ENCODE data around the gene EFEMP2. TPM values are rescaled to one million over a fixed set of nuclear protein-coding genes. Genes with fewer than 3 reads are reported as not detected.
A peak's percentile ranks its signal among the peaks of the same experiment; 100 is the strongest.

EFEMP2 gene
- total RNA-seq, 1 donor from 2014 or later = 9.2 TPM

GRCh38 chr11:65898656-65899355, 26.2 kb upstream of the EFEMP2 start:
- Histone ChIP-seq H3K4me3 (peak overlapping the region; percentile 47), H3K4me1 (peaks cover 5% of the 10 kb centered on the region), H3K27me3 (peaks cover 78% of the 10 kb centered on the region), H2AFZ (replicated peaks) (peak overlapping the region; percentile 30), H3K27ac (no peak overlapping the region), H3F3A (ENCODE audit: low read depth) (peaks cover 13% of the 10 kb centered on the region), H3K79me2 (ENCODE audit: low read depth) (no peaks in the 10 kb centered on the region), H3K9me3 (ENCODE audit: low read depth) (no peaks in the 10 kb centered on the region), H3K4me2 (peak overlapping the region; percentile 61), H3K9ac (no peak overlapping the region), H4K20me1 (ENCODE audit: low read depth) (no peaks in the 10 kb centered on the region), H3K36me3 (no peaks in the 10 kb centered on the region)
- H3K27me3 Mint-ChIP-seq (ENCODE audit: insufficient read depth, low read depth) = peaks cover 38% of the 10 kb centered on the region
- H3K9me3 Mint-ChIP-seq = no peaks in the 10 kb centered on the region
- H3K4me3 Mint-ChIP-seq = peak overlapping the region; percentile 81
- H3K36me3 Mint-ChIP-seq = no peaks in the 10 kb centered on the region
- peaks cover 20% of the 10 kb centered on the region for H3K4me1 Mint-ChIP-seq
- no peak for DNase-seq (ENCODE audit: low spot score)
- no peak overlapping the region for H3K27ac Mint-ChIP-seq
- TF ChIP-seq EZH2 (IDR thresholded peaks at IDR 0.05) (no peak), CTCF (IDR thresholded peaks at IDR 0.05) (no peak), EZH2phosphoT487 (IDR thresholded peaks at IDR 0.05) (no peak)

- no peak overlapping the region for H2AFZ ChIP-seq (replicated peaks)
- no peaks in the 10 kb centered on the region for H3K9me3 ChIP-seq (ENCODE audit: low read depth)
- no peak overlapping the region for H3K4me2 ChIP-seq
- H3K4me3 Mint-ChIP-seq = no peak overlapping the region
- no peak overlapping the region for H3K4me3 ChIP-seq
- peaks cover 11% of the 10 kb centered on the region for H3K4me1 ChIP-seq
- H3K9me3 Mint-ChIP-seq = no peaks in the 10 kb centered on the region
- H3K36me3 ChIP-seq = no peaks in the 10 kb centered on the region
- peaks cover 20% of the 10 kb centered on the region for H3K4me1 Mint-ChIP-seq
- TF ChIP-seq EZH2phosphoT487 (IDR thresholded peaks at IDR 0.05) (no peak), CTCF (IDR thresholded peaks at IDR 0.05) (no peak), EZH2 (IDR thresholded peaks at IDR 0.05) (no peak)
- H3K36me3 Mint-ChIP-seq = no peaks in the 10 kb centered on the region
- H3K9ac ChIP-seq = no peak overlapping the region
- H3F3A ChIP-seq (ENCODE audit: low read depth) = peaks cover 26% of the 10 kb centered on the region
- H3K27ac ChIP-seq = no peak overlapping the region
- no peak for DNase-seq (ENCODE audit: low spot score)
- H3K79me2 ChIP-seq (ENCODE audit: low read depth) = peaks cover 2% of the 10 kb centered on the region
- H3K27me3 ChIP-seq = peaks cover 61% of the 10 kb centered on the region
- H4K20me1 ChIP-seq (ENCODE audit: low read depth) = peaks cover 11% of the 10 kb centered on the region
- peaks cover 38% of the 10 kb centered on the region for H3K27me3 Mint-ChIP-seq (ENCODE audit: insufficient read depth, low read depth)
- no peak overlapping the region for H3K27ac Mint-ChIP-seq
Measured at GRCh38 chr11:65897020-65897471, 24.4 kb upstream of the EFEMP2 start.

- H3K4me2 ChIP-seq = no peak overlapping the region
Measured at GRCh38 chr11:65896034-65896999, 23.7 kb upstream of the EFEMP2 start.

More at GRCh38 chr11:65896034-65896999, 23.7 kb upstream of the EFEMP2 start:
- no peaks in the 10 kb centered on the region for H3K36me3 Mint-ChIP-seq
- no peak for DNase-seq (ENCODE audit: low spot score)
- H3K27me3 Mint-ChIP-seq (ENCODE audit: insufficient read depth, low read depth) = peaks cover 35% of the 10 kb centered on the region
- peaks cover 28% of the 10 kb centered on the region for H3F3A ChIP-seq (ENCODE audit: low read depth)
- H3K9me3 Mint-ChIP-seq = no peaks in the 10 kb centered on the region
- TF ChIP-seq EZH2 (IDR thresholded peaks at IDR 0.05) = no peak
- TF ChIP-seq CTCF (IDR thresholded peaks at IDR 0.05) = no peak
- no peak for TF ChIP-seq EZH2phosphoT487 (IDR thresholded peaks at IDR 0.05)
- H3K4me3 ChIP-seq = no peak overlapping the region
- H3K36me3 ChIP-seq = no peaks in the 10 kb centered on the region
- peaks cover 22% of the 10 kb centered on the region for H3K4me1 Mint-ChIP-seq
- no peak overlapping the region for H3K27ac Mint-ChIP-seq
- no peak overlapping the region for H3K27ac ChIP-seq
- no peak overlapping the region for H3K9ac ChIP-seq
- H3K4me3 Mint-ChIP-seq = peak overlapping the region; percentile 59
- peaks cover 14% of the 10 kb centered on the region for H4K20me1 ChIP-seq (ENCODE audit: low read depth)
- H2AFZ ChIP-seq (replicated peaks) = no peak overlapping the region
- peaks cover 9% of the 10 kb centered on the region for H3K79me2 ChIP-seq (ENCODE audit: low read depth)
- H3K27me3 ChIP-seq = peaks cover 53% of the 10 kb centered on the region
- H3K4me1 ChIP-seq = peaks cover 15% of the 10 kb centered on the region
- no peaks in the 10 kb centered on the region for H3K9me3 ChIP-seq (ENCODE audit: low read depth)

All from neural progenitor cell (in vitro differentiated cells).